Measurements from ENCODE around the gene BCAS1.
"Not testable (repeated sequence)": the region's sequence is repeated elsewhere in the genome, so short reads cannot be mapped to it uniquely, and the experiment has no call there.

BCAS1 gene

DNA sequence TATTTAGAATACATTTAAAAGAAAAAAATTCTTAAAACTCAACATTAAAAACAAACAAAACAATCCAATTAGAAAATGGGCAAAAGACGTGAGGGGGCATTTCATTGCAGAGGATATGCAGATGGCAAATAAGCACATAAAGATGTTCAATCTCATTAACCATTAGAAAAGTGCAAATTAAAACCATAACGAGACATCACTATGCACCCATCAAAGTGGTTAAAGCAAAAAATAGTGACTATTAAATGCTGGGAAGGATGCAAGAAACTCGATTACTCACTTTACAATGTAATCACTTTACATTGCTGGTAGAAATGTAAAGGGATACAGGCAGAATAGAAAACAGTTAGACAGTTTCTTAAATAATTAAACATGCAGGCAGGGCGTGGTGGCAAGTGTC lies 59.0 kb downstream of the BCAS1 start:
- DNase-seq = no peak

DNA sequence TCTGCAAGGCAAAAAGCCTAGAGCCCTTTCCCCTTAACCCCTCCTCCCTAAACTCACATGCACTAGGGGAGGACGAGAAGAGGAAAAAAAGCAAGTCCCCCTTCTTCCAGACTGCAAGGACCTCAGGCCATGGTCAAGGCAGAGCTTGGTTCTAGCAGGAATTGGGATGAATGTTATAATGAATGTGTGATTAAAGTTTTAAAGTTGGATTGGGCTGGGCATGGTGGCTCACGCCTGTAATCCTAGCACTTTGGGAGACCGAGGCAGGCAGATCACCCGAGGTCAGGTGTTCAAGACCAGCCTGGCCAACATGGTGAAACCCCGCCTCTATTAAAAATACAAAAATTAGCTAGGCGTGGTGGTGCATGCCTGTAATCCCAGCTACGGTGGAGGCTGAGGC lies 64.2 kb downstream of the BCAS1 start:
- DNase-seq = not testable (repeated sequence)

DNA sequence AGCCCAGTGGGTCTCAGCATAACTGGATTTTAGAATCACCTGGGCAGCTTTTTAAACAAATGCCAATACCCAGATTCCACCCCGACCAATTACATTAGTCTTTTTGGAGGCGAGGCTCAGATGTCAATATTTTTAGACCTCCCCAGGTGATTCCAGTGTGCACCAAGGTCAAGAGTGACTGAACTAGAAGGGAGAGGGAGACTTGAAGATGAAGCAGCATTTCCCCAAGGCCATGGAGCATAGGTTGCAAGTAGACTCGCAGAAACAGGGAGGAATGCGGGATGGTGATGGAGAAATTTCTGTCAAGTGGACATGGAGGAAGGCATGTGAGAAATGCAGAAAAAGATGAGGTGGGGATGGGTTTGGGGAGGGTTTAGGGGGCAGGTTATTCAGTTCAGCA lies 64.9 kb downstream of the BCAS1 start:
- no peak for DNase-seq

DNA sequence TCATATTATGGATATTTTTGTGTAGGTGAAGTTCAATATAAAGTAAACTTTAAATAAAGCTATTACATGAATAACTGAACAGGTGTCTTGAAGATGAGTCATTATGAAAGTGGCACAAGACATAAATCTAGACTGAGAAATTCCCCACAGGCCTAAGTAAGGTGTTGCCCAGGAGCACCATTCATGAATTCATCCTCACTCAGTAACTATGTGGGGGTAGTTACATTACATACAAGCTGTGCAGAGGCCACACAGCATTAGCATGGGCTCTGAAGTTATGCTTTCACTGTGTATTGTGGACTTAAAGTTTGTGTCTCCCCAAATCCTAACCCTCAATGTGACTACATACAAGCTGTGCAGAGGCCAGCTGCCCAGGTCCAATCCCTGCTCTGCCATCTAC lies 65.9 kb downstream of the BCAS1 start:
- no peak for DNase-seq

DNA sequence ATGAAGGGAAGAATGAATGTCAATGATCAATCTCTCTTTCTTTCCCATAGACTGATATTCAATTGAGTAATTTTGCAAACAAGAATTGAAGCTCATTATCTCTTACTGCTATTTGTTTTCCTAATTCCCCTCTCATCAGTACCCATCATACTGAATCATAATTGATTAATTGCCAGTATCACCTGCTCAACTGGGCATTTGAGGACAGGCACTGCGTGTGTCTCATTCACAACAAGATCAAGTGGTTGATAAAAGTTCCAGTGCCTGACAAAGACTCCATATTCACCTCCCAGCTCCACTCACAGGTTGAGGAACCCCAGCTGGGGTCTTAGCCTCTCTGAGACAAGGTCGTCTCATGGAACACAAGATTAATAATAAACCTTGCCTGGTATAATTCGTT lies 67.7 kb downstream of the BCAS1 start:
- no peak for DNase-seq

DNA sequence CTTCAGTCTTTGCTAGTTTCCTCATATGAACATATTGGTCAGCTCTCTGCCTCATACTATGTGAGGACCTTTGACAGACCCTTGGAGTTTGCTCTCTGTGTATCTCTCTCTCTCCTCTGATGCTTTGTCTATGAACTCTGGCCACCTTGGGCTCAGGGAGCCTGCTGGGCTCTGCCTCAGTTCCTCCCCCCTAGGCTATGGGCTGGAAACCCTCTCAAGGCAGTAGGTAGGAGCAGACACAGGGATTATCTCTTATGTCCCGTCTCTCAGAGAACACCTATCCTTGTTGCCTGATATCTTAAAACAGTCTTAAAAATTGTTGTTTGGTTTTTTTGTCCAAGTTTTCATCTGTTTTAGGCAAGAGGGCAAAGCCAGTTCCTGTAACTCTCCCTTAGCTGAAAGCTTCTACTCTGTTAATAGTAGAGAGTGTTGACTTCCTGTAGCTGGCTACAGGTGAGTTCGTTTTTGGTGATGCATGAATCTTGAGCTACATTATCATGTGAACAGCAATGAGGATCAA lies 68.3 kb downstream of the BCAS1 start:
- no peak for DNase-seq

DNA sequence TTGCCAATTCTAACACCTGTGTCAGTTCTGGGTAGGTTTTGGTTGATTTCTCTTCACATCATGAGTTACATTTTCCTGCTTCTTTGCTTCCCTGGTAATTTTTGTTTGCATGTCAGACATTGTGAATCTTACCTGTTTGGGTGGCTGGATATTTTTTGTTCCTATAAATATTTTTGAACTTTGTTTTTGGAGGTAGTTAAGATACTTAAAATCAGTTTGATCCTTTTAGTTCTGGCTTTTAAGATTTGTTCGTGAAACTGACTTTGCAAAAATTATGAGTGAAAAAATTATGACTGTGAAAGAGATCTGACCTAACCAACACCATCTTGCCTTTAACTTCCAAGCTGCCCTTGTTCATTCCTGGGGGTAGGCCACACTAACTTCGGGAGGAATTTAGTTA lies 69.5 kb downstream of the BCAS1 start:
- no peak for DNase-seq

DNA sequence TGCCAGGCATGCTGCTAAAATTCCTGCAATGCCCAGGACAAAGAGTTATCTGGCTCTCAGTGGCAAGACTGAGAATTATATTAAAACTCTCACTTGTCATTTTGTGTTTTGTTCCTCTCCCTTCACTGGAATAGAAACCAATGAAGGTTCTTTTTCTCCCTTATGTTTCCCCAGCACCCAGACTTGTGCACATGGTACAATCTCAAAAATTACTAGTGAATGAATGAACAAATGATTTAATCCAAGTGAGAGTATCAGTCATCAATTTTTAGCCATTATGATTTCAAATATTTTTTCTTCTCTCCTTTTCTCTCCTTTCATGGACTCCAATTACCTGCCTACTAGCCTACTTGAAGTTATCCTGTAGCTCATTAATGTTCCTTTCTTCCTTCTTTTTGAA lies 70.1 kb downstream of the BCAS1 start:
- no peak for DNase-seq

DNA sequence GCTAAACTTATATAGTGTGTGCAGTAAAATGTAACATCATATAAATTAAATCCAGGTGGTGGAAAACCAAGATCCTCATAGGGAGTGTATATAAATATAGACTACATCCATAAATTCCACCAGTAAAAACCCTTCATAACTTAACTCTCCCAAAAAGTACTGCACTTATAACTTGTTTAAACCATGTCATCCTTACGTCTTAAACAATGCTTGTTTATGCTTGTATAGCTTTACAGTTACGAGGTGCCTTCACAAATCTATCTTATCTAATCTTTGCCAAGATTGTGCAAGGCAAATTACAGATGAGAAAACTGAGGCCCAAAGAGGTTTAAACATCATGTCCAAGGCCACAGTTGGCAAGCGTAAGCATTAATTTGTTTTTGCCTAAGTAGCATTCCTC lies 71.3 kb downstream of the BCAS1 start:
- DNase-seq = no peak

DNA sequence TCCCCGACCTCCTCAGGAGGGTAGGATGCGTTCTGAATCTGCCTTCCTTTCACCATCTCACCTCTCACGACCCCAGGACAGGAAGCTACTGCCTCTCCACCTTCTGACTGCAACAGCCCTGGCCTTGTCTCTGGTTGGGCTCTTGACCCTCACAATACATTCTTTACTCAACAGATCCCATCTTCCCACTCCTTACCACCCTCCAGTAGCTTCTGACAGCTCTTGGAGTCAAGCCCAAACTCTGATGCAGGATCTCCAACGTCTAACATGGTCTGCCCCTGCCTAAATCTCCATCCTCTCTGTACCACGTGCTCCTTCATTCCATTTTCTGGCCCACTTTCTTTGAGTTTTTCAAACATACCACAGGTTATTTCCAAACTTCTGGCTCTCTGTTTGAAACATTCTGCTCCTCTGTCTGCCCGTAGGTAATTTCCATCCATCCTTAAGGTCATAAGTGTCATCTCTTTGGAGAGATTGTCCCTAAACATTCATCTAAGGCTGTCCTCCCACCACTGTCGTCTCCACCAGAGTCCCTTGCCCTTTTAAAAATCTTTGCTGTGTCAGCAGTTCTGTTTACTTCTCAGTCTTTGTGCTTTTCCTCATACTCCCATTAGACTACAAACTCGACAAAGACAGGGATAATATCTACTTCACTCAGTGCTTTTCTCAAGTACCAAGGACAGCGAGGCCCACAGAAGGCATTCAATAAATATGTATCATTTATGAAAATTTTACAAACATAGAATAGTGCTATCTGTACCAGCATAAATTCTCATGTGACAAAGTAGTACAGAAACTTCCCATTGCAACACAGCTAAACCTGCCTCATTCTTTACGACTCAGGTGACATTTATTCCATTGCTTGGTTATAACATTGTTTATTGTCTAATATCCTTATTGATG lies 73.6 kb downstream of the BCAS1 start:
- DNase-seq = no peak

DNA sequence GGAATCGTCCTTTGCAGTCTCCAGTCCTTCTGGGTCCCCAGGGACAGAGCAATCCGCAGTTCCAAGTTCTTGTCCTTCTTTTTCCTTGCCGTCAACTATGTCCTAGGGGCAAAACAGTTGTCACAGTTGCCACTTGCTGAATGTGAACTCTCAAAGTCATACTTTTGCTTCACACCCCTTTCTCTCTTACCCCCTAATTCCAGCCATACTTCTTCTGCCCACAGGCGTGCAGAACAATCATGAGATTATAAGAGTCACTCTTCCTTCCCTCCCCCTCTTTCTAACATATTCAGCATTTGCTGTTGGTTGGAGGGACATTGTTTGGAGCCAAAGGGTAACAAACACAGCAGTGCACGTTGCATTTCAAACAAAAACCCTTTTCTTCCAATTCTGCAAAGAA lies 74.4 kb downstream of the BCAS1 start:
- DNase-seq = no peak

DNA sequence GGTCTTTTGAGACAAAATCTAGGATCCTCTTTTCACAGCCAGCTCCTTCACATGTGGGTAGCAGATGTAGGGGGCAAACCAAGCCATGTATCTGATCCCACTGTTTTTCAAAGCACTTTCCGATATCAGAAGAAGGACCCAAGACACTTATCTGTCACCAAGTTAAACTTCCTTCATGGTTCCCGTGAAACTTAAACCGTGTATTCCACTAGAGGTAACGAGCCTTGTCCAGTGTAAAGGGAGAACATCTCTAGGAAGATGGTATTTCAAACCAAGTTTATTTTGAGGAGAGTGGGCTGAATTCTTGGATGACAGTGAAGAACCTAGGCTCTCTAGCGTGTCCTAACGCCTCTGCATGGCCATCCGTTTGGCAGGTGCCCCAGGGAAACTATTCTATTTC lies 76.3 kb downstream of the BCAS1 start:
- DNase-seq = no peak

DNA sequence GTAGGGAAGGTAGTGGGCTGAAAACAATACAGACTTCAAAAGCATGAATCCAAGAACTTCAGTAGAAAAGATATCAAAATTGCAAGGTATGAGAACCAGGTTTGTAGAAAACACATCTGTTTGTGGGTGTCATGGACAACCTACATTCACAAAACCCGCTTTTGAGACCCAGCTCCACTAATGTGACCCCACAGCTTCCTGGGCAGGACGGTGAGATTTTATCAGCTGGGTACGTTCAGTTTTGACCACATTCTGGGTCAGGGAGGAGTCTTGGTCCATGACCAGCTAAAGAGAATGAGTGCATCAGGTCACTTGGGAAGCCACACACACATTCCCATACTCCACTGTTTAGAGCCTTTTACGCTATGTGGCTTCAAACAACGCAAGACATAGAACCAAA lies 77.1 kb downstream of the BCAS1 start:
- DNase-seq = no peak

DNA sequence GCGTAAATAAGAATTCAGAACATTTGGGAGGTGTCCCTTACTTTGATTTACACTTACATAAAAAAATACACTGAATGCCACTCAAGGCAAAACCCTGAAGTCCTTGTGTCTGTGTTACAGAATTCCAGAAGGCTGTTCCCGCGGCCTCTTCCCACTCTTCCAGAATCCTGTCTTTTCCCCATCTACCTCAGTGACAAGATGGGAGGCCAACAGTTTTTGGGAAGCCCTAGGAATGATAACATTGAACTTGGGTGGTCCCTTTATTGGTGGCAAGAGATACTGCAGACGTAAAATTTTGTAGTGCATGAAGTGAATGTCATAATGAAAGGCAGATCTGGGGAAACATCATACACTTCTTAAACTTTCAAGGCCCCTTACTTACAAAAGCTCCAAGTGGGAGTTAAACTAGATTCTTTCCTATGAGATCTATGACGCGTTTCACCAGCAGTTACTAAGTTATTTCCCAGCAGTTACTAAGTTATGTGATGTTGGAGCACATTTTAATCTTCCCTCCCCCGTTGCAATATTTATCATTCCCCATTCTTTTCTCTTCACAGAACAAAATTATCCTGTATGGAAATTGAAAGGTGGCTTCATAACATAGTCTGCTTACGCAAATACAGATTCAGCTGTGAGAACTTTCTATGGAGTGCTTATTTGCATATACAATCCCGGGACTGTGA lies 79.5 kb downstream of the BCAS1 start:
- DNase-seq = no peak

DNA sequence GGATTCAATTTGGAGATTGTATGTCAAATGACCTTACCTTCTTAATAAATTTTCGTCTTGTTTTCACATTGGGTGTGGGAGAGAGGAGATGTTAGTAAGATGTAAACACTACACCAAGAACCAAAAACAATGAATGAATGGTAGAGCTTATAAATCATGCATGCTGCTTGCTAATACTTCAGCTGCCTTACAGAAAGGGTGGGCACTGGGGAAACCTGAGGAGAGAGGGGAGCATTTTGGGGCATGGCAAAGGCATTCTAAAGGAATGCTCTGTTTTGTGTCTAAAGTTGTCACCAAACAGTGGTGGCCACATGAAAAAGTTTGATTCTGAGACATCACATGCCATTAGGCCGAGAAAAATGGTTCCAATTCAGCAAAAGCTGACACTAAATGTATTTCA lies 80.4 kb downstream of the BCAS1 start:
- DNase-seq = no peak

DNA sequence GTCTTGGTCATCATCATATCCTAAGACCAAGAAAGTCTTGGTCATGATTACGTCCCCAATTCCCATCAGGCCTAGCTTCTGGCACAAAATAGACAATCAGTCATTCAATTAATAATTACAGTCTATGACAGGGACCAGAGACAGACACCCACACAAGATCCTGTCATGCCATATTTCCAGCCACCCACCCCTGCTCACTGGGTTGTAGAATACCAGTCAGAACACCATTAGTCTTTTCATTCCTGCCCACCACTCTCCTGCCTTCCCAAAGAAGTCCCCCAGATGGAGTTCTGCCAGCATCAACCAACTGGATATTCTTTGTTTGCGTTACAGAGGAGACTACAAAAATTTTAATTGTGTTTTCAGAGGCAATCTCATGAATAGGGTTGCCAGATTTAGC lies 81.0 kb downstream of the BCAS1 start:
- DNase-seq = no peak

DNA sequence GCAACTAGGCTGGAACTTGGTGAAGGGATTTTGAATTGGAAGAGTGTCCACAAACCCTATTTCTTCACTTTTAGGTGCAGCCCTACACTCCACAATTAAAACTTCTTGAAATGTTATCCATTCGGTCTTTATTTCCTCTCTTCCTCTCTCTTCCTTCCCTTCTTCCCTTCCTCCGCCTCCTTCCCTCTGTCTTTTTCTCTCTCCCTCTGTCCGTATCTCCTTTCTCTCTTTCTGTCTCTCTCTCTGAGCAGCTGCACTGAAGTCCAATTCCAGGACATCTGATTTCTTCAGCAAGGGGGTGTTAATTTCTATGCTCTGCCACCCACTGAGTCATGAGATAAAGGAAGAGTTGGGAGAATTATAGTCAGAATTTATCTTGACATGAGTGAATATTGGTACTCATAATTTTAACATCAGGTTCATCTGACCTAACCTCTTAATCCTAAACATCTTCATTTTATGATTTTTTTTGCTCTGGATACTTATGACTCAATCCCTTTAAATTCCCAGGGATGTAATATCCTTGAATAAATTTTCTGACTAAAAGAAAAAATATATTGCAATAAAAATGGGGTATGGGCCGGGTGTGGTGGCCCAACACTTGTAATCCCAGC lies 84.2 kb downstream of the BCAS1 start:
- DNase-seq = no peak

DNA sequence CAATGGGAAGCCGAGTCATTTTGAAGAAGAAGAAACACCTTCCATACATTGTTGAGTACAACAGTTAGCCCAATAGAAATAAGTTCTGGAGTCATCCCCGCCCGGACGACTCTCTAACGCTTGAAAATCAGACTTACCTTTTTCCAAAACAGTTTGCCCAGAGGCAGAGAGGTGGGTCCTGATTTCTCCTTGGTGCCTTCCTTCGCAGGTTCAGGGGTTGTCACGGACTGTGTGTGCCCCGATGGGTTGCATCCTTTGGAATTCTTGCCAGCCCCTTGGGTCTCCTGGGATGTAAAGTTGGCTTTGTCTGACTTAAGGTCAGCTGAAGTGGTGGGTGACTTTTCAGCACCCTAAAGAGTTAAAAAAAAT lies 85.3 kb downstream of the BCAS1 start:
- no peak for DNase-seq

DNA sequence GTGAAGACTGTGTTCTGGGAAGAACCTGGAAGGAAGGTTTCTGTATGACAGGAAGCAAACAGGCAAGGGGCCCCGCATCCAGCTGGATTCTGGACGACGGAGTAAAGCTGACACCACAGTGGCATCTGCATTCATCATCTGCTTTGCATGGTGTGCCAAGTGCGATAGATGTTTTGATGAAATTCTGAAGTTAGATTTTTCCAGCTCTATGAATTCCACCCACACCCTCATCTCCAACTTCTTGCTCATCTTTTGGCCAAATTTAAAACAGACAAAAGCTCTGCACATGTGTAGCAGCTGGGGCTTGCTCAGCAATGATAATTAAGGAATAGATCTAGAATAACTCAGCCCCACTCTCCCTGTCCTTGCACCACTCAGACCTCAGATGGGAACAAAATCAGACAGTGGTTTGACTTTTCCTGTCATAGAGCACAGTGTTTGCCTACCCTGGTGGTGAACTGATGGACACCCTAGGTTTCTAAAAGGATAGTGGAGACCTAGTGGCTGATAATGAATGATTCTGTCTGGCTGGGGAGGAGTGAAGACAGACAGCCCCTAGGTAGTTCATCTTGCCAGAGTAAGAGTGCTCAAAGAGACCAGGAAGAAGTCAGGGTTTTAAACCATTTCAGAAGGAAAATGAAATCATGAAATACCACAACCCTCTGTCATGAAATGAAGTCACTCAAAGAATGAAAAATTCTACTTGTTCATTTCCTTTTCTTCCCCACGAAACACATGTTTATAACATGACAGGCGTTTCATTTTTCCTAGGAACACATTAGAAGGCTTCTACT lies 85.8 kb downstream of the BCAS1 start:
- DNase-seq = no peak

DNA sequence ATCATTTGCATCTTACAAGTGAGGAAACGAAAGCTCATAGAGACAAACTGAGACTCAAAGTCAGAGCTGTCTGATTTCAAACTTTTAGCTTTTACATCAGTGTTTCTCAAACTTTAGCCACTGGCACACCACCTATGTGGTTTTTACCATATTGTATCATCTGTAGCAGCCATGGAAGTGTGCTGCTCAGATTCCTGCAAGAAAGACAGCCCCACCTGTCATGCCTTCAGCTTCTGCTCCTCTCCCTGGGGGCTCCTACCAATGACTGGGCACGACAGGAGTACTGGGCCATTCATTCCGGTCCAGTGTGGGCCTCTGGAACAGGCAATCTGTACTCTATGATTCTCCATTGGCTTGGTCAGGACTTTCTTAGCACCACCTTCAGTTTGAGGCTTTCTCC lies 87.0 kb downstream of the BCAS1 start:
- no peak for DNase-seq

DNA sequence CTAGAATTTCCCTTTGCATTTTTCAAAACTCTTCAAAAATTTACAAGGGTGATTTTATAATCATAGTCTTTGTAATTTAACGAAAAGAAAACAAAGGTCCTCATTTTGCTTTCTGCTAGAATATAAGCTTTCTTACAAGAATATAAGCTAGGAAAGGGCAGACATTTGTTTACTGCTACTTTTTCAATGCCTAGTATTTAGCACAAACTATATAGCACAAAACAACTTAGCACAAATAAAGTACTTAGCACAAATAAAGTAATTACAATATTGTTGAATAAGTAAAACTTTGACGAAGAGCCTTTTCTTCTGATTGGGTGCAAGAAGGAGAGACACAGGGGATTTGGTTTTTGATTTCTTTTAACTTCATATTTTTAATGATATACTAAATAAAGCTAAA lies 87.8 kb downstream of the BCAS1 start:
- DNase-seq = no peak

DNA sequence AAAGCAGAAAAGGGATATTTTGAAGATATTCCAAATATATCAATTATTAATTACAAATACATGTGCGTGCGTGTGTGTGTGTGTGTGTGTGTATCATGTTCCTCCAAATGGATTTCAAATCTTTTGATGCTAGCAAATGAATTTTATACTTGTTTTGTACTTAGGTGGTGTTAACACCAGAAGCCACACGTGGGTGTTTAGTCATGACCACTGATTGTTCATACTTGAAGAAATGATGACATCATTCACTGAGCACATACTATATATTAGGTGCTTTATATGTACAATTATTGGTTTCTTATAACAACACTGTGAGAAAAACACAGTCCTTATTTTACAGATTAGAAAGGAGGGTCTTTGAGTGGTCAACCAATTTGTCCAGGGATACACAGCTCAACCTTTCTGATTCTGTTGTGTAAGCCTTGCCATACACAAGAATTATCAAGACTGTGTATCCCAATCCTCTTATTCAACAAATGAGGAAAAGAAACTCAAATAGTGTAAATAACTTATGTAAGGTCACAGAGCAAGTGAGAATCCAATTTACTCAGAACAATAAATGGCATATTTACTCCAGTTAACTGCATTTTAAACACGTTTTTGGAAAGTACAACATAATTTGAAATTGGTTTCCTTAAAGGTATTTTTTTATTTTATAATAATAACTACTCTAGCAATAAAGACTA lies 88.5 kb downstream of the BCAS1 start:
- no peak for DNase-seq

DNA sequence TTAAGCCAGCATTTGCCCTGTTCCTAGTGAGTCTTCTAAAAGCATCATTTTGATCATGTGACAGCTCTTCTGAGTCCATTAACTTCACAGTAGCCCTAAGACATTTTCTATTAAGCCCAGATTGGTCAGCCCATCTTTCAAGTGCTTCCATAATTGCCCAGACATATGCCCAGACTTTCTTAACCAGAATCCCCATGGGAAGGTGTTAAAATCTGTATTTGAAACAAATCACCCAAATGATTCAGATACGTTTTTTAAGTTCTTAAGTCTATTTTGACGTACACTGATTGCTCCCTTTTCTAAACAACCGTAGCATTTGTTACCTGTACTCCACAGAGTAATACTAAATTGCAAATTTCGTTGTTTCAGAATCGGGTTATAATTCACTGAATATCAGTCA lies 89.3 kb downstream of the BCAS1 start:
- DNase-seq = no peak

Measured in NCI-H2029 (cell line).